HepG2 (cell line): ENCODE results near the gene AVPR2. TPM values are rescaled to one million over a fixed set of nuclear protein-coding genes. Genes with fewer than 3 reads are reported as not detected.

Source experiments
- ATAC-seq: fragments of 200-7000 bp; cut with Tn5 transposase; 3 replicates; pipeline ENCODE4 v1.9.1; 2020; ENCODE audit warnings: mild to moderate bottlenecking, moderate library complexity
- BruUV-seq: library from RNA; stranded (reverse); fragments of 400-500 nt; replicated peaks from 2 replicates; lab custom pipeline; 2021; lab: Mats Ljungman, UMichigan
- CTCF ChIA-PET: fragments of 300-600 bp; formaldehyde crosslinking; extraction: SDS; loops from one replicate; lab custom pipeline; 2021; ENCODE audit warnings: low total read pairs, inconsistent platforms, low intra/inter-chr PET ratio; lab: Yijun Ruan, JAX
- POLR2A ChIA-PET: fragments of 350-600 bp; sonication (Branson Sonifier 250); formaldehyde crosslinking; loops from one replicate; lab custom pipeline; 2020; ENCODE audit warnings: antibody characterized with exemption, inconsistent platforms; lab: Yijun Ruan, JAX
- DNase-seq: peaks from one replicate; pipeline ENCODE4 v3.0.0-alpha.2; 2015; ENCODE audit warnings: low spot score
- FAIRE-seq: peaks from 3 replicates; lab custom pipeline; 2011; peaks lifted over from hg19 to GRCh38; lab: Jason Lieb, UNC
- H2AFZ ChIP-seq: one replicate; pipeline ENCODE4 v1.6.1; 2011; ENCODE audit warnings: low read length, inconsistent platforms
- H3K27ac ChIP-seq: fragments of 300-600 bp; 3 replicates; pipeline ENCODE4 v1.8.0; 2011; ENCODE audit warnings: mixed run types, mild to moderate bottlenecking, mixed read lengths, low read length, inconsistent platforms; ENCODE audit not compliant: insufficient read depth; ENCODE audit errors: extremely low read length
- H3K27me3 ChIP-seq, 2 experiments: fragments of 200-600 bp in 1 of 2; 2 replicates in 1 of 2; 3 replicates in 1 of 2; pipeline versions ENCODE4 v1.6.0 to v1.8.0; 2011; ENCODE audit warnings: low read length in 2 of 2, mild to moderate bottlenecking in 2 of 2, moderate library complexity in 2 of 2, inconsistent platforms in 1 of 2; ENCODE audit not compliant: insufficient read depth in 2 of 2, control insufficient read depth in 1 of 2
- H3K36me3 ChIP-seq, 2 experiments: fragments of 200-600 bp in 1 of 2; replicated peaks in 1 of 2; 2 replicates in 1 of 2; 3 replicates in 1 of 2; pipeline versions ENCODE4 v1.5.1 to v1.8.0; 2011; ENCODE audit warnings: low read length in 2 of 2, inconsistent platforms in 1 of 2; ENCODE audit not compliant: insufficient read depth in 2 of 2, control insufficient read depth in 1 of 2
- H3K4me1 ChIP-seq: 2 replicates; pipeline ENCODE4 v1.5.1; 2012; ENCODE audit warnings: low read length, inconsistent platforms; ENCODE audit not compliant: insufficient read depth
- H3K4me2 ChIP-seq: 2 replicates; pipeline ENCODE4 v1.6.0; 2011; ENCODE audit warnings: low read depth, low read length, inconsistent platforms
- H3K4me3 ChIP-seq, 3 experiments: fragments of 200-600 bp in 1 of 3; sonication (generic), shearing (Covaris generic) in 1 of 3; replicated peaks in 1 of 3; 2 replicates each; pipeline ENCODE4 v1.5.1; 2011 to 2016; ENCODE audit warnings: low read length in 3 of 3, inconsistent platforms in 2 of 3, low read depth in 2 of 3, mild to moderate bottlenecking in 2 of 3, control low read depth in 1 of 3, mixed read lengths in 1 of 3; ENCODE audit not compliant: insufficient read depth in 1 of 3
- H3K79me2 ChIP-seq: one replicate; pipeline ENCODE4 v1.6.1; 2011; ENCODE audit warnings: low read length, inconsistent platforms; ENCODE audit not compliant: insufficient read depth
- H3K9ac ChIP-seq: 2 replicates; pipeline ENCODE4 v1.6.0; 2011; ENCODE audit warnings: mild to moderate bottlenecking, low read depth, low read length, inconsistent platforms; ENCODE audit not compliant: insufficient read depth
- H3K9me3 ChIP-seq: 2 replicates; pipeline ENCODE4 v1.5.1; 2012; ENCODE audit warnings: mild to moderate bottlenecking, low read length
- H4K20me1 ChIP-seq: 2 replicates; pipeline ENCODE4 v1.6.0; 2011; ENCODE audit warnings: inconsistent platforms, mild to moderate bottlenecking, low read length, moderate library complexity; ENCODE audit not compliant: insufficient read depth
- NFATC3 ChIP-seq: sonication (generic); formaldehyde crosslinking; IDR thresholded peaks from 2 replicates; pipeline ENCODE4 v1.5.1; 2020; ENCODE audit warnings: mild to moderate bottlenecking, missing genetic modification reagents
- PRDM4 ChIP-seq: sonication (generic); formaldehyde crosslinking; IDR thresholded peaks from 2 replicates; pipeline ENCODE4 v1.9.0; 2021; ENCODE audit warnings: missing genetic modification reagents, borderline replicate concordance
- SAFB2 ChIP-seq: sonication (generic); formaldehyde crosslinking; IDR thresholded peaks from 2 replicates; pipeline ENCODE4 v1.5.1; 2020; ENCODE audit warnings: missing genetic modification reagents, low read depth, mild to moderate bottlenecking, borderline replicate concordance
- ZIK1 ChIP-seq: sonication (generic); formaldehyde crosslinking; IDR thresholded peaks from 2 replicates; pipeline ENCODE4 v1.5.0; 2020; ENCODE audit warnings: mild to moderate bottlenecking, low read depth, missing genetic modification reagents, borderline replicate concordance
- ZNF710 ChIP-seq: sonication (generic); formaldehyde crosslinking; IDR thresholded peaks from 2 replicates; pipeline ENCODE4 v1.5.0; 2020; ENCODE audit warnings: mild to moderate bottlenecking, missing genetic modification reagents, borderline replicate concordance
- WGBS: methylation state at CpG from one replicate; pipeline ENCODE4 v1.1.6; 2017; ENCODE audit warnings: low lambda C conversion rate; 5-methylcytosine and 5-hydroxymethylcytosine counted together
- in situ Hi-C: cut with HindIII; loops from 2 replicates; pipeline ENCODE4 v1.10.0; 2017; ENCODE audit warnings: low pct_unique_long_range_greater_than_20kb; ENCODE audit not compliant: extremely low pct_ligation_motif_present
- intact Hi-C: fragments of 100-400 bp; cut with micrococcal nuclease; formaldehyde crosslinking; loops from one replicate; pipeline ENCODE4 v1.10.0; 2022; ENCODE audit not compliant: unreplicated experiment
- polyA plus RNA-seq, 8 experiments: library from polyadenylated mRNA; depleted of rRNA in 3 of 8; stranded (reverse) in 7 of 8; unstranded in 1 of 8; fragments of >200 nt; fragmentation: Illumina TruSeq in 4 of 8; extraction: Trizol in 4 of 8; gene quantifications; 2 replicates each; pipeline versions ENCODE4 v1.2.1 to v1.2.3, GENCODE V29; 2011 to 2016; ENCODE audit warnings: low read depth in 4 of 8, missing spikeins in 1 of 8, mixed read lengths in 1 of 8; ENCODE audit not compliant: insufficient read depth in 1 of 8
- total RNA-seq, 5 experiments: library from RNA; depleted of rRNA; stranded (reverse); fragments of >200 nt; fragmentation: Illumina TruSeq; extraction: Trizol; gene quantifications; 2 replicates each; pipeline ENCODE4 v1.2.3, GENCODE V29; 2016; ENCODE audit warnings: low read depth in 1 of 5

The AVPR2 gene
- total and polyA plus RNA-seq, 2 of the 13 experiments (the other 11 are each of a cell fraction or from before 2014, with no cell fraction given), result not detected

- Histone ChIP-seq H3K27me3 (no peaks in the 10 kb centered on the region), H3K9me3 (no peaks in the 10 kb centered on the region), H3K36me3 (no peaks in the 10 kb centered on the region), H3K27ac (no peak overlapping the region), H3K4me2 (no peak overlapping the region), H3K79me2 (no peaks in the 10 kb centered on the region), H3K4me3 (no peak overlapping the region), H3K4me1 (peaks cover 51% of the 10 kb centered on the region), H4K20me1 (no peaks in the 10 kb centered on the region), H3K9ac (no peak overlapping the region), H2AFZ (no peak overlapping the region)
- ChIA-PET CTCF (no interaction called here), POLR2A (no interaction called here)
- WGBS, result 4% methylated on average over 3 of the region's 5 CpGs
- DNase-seq (no peak), ATAC-seq (no peak), FAIRE-seq (no peak)
- intact Hi-C loops (no loop called here), in situ Hi-C loops (no loop called here)
- TF ChIP-seq PRDM4 (CRISPR knock-in tag) (no peak), ZNF710 (no peak), SAFB2 (CRISPR knock-in tag) (no peak), ZIK1 (CRISPR knock-in tag) (no peak), NFATC3 (CRISPR knock-in tag) (no peak)
- no TSS peak for BruUV-seq
These were observed 26.1 kb upstream of the AVPR2 start for GRCh38 chrX:153878345-153878744.
